Omental fat pad (tissue), 4 donors: ENCODE results near the gene ATXN7. TPM values are rescaled to one million over a fixed set of nuclear protein-coding genes. Genes with fewer than 3 reads are reported as not detected.

Source experiments
- ATAC-seq: fragments of 150-250 bp; one replicate; pipeline ENCODE4 v1.9.1; 2016; ENCODE audit warnings: mild to moderate bottlenecking, moderate library complexity; ENCODE audit not compliant: low FRiP score
- DNase-seq: peaks from one replicate; pipeline ENCODE4 v3.0.0-alpha.2; 2019; ENCODE audit warnings: low spot score
- total RNA-seq, 4 donors: library from RNA; depleted of rRNA; stranded (reverse); fragments of >200 nt; gene quantifications; one replicate each; pipeline ENCODE4 v1.1.0, GENCODE V29; 2016
- TF ChIP-seq, protein P1 (sequence below), 3 donors: fragments of 450-650 bp; IDR thresholded peaks; one replicate each; pipeline ENCODE4 v1.5.1; 2016 to 2017; ENCODE audit warnings: antibody characterized with exemption in 3 of 3, mild to moderate bottlenecking in 3 of 3, moderate library complexity in 2 of 3

The ATXN7 gene
- total RNA-seq, 4 donors from 2014 or later: 22.5 to 74.5 (median 31.1) TPM

DNA sequence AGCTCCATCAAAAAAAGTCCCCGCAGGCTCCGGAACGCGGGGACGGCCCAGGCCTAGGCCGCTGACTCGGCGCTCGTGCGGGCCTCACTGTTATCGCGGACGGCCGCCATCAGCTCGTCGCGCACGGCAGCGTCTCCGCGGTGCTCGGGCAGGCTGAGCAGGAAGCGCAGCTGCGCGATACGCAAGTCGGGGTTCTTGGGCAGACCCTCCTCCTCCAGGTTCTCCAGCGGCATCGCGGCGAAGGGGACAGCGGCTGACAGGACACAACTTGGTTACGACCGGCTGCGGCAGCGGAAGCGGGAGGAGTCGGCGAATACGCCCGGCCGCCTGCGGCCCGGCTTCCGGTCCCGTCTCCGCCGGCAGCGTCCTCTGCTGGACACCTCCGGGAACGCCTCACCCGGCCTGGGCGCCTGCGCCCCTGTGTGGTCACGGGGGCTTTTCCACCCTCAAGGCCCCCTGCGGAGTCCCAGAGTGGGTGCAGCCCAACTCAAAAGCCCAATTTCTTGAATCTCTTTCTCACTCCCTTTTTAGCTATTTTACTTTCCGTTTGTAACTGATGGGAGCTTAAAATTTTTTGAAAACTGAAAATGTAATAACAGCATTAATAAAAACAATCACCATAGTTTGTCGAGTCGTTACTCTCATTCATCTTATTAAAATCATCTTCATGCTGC is 159.7 kb downstream of the ATXN7 start, which contains the start of gene PSMD6:
Gene PSMD6, minus strand, starts transcription at position 308 of the 674 bp plus-strand sequence. Its CDS starts 75 bp downstream, at position 233.
- ATAC-seq: peak; percentile 93
- TF ChIP-seq, protein P1, sequence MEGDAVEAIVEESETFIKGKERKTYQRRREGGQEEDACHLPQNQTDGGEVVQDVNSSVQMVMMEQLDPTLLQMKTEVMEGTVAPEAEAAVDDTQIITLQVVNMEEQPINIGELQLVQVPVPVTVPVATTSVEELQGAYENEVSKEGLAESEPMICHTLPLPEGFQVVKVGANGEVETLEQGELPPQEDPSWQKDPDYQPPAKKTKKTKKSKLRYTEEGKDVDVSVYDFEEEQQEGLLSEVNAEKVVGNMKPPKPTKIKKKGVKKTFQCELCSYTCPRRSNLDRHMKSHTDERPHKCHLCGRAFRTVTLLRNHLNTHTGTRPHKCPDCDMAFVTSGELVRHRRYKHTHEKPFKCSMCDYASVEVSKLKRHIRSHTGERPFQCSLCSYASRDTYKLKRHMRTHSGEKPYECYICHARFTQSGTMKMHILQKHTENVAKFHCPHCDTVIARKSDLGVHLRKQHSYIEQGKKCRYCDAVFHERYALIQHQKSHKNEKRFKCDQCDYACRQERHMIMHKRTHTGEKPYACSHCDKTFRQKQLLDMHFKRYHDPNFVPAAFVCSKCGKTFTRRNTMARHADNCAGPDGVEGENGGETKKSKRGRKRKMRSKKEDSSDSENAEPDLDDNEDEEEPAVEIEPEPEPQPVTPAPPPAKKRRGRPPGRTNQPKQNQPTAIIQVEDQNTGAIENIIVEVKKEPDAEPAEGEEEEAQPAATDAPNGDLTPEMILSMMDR (IDR thresholded peaks at IDR 0.05): peak in 2 of 3 donors; percentile 82 to 99
- peak; percentile 75 for DNase-seq

DNA sequence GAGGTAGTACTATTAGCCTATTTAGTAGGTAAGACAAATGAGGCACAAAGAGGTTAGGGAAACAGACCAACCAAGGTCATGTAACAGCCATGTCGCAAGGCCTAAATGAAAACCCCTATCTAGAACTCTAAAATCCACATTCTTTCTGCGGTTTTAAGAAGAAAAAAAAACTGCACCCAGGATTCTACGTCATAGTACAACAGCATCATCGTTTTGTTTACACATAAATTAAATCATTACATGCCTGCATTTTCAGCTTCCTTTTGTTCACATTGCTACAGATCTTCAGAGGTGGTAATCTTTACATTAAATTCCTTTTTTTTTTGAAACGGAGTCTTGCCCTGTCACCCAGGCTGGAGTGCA is 160.2 kb downstream of the ATXN7 start:
- no peak for ATAC-seq
- no peak for DNase-seq
- TF ChIP-seq, protein P1 (IDR thresholded peaks at IDR 0.05): no peak

DNA sequence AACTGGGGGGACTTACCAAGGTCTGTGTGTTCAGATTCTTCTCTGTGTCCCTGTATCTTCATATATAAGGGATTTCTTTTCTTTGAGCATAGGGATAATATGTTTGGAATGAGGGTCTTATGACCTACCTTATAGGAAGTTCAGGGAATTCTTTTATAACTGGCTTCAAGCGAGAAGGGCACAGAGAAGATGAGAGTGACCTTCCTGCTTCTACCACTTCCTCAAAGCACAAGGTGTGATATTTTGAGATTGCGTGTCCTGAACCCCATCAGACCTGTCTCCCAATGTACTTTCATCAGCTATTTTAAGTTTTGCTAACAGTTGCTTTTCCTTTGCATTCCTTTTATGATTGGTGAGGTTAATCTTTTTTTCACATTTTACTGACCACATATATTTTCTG is 162.7 kb downstream of the ATXN7 start:
- ATAC-seq: no peak

DNA sequence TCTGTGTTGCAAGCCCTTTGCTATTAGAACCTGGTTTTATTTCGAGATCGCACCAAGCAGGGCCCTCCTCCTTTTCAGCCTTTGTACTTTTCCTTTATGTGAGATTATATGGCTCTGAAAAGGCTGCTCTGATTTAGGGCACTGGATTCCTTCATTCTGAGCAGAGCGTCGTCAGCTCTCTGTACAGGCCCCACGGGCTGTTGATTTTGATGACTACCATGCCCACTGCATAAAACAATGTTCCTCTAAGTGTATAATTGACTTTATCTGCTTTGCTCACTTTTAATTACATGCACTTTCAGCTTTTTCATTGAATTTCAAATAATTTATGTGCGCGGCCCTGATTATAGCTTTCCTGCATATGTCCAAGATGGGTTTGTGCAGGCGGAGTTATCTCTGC is 164.0 kb downstream of the ATXN7 start:
- TF ChIP-seq, protein P1 (IDR thresholded peaks at IDR 0.05): no peak
- ATAC-seq: no peak
- DNase-seq: no peak

More for the DNA sequence above, 162.7 kb downstream of the ATXN7 start:
- DNase-seq: no peak
- TF ChIP-seq, protein P1 (IDR thresholded peaks at IDR 0.05): no peak

DNA sequence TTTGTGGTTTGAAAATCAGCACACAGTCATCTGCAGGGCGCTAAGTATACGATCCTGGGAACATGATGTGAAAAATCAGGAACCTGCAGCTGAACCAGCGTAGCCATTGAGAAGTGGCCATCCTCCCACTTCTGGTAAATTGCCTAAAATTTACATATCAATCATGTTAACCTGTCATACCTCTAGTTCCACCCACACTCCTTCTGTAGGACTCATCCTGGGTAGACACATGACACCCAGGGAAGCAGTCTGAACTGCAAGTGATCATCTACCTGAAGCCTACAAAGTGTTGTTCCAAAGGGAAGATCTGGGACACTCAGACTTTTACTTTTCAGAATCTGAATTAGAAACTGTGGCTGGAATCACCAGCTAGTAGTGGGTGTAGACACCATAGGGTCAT is 165.1 kb downstream of the ATXN7 start:
- ATAC-seq: no peak
- DNase-seq: no peak
- TF ChIP-seq, protein P1 (IDR thresholded peaks at IDR 0.05): no peak

DNA sequence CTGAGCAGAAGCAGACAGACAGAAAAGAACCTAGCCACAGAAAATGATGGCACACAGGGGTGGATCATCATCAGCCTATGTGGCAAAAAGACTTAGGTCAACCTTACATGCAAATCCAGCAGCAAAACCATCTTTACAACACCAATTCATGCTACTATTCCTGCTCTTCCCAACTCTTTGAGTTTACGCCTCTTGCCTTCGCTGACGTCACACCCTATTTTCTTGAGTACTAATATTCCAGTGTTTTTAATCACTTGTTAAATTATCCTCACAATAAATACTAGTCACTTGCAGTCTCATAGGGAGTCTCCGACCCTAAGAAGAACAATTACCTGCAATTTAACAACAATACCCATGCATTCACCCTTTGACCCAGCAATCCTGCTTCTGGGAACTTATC is 165.6 kb downstream of the ATXN7 start:
- TF ChIP-seq, protein P1 (IDR thresholded peaks at IDR 0.05): no peak
- ATAC-seq: no peak
- DNase-seq: no peak

DNA sequence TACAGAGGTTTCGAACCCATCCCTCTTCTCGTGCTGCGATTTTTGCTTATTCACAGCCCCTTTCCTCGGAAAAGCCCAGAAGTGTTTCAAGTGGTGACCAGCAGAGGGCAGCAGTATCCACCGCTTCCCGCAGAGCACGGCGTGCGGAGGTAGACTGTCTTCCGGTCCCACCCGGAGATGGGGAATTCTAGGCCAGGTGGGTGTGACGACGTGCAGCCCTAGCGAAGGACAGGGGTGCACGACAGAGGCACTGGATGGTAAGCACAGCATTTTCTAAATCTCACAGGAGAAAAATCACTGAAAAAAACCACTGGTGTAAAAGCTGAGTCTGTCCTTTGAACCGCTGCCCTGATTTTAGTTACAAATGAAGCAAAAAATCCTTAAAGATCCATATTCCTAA is 167.1 kb downstream of the ATXN7 start:
- peak; percentile 85 for ATAC-seq
- TF ChIP-seq, protein P1 (IDR thresholded peaks at IDR 0.05): peak in 1 of 3 donors; percentile 85
- peak; percentile 24 for DNase-seq
